GM06990 (cell line): ENCODE results near the gene SOX10.

Experiments used
- DNase-seq: peaks from one replicate; pipeline ENCODE4 v3.0.0-alpha.2; 2011; ENCODE audit not compliant: insufficient read length; ENCODE audit errors: extremely low read depth
- H3K27me3 ChIP-seq: replicated peaks from 2 replicates; pipeline ENCODE4 v1.6.0; 2011; ENCODE audit warnings: low read length; ENCODE audit not compliant: control insufficient read depth, insufficient read depth
- H3K36me3 ChIP-seq: 2 replicates; pipeline ENCODE4 v1.5.1; 2011; ENCODE audit warnings: low read length; ENCODE audit not compliant: control insufficient read depth, insufficient read depth
- H3K4me3 ChIP-seq: replicated peaks from 2 replicates; pipeline ENCODE4 v1.5.1; 2011; ENCODE audit warnings: low read depth, mild to moderate bottlenecking, control low read depth, low read length
- TF ChIP-seq, protein P1 (sequence below): IDR thresholded peaks from 2 replicates; pipeline ENCODE4 v1.5.1; 2011; ENCODE audit warnings: low read length, control low read depth, mild to moderate bottlenecking, inconsistent platforms; ENCODE audit not compliant: insufficient read depth, poor library complexity, severe bottlenecking

SOX10 gene

GRCh38 chr22:37986371-37986770, 2.0 kb upstream of the SOX10 start:
- TF ChIP-seq, protein P1, sequence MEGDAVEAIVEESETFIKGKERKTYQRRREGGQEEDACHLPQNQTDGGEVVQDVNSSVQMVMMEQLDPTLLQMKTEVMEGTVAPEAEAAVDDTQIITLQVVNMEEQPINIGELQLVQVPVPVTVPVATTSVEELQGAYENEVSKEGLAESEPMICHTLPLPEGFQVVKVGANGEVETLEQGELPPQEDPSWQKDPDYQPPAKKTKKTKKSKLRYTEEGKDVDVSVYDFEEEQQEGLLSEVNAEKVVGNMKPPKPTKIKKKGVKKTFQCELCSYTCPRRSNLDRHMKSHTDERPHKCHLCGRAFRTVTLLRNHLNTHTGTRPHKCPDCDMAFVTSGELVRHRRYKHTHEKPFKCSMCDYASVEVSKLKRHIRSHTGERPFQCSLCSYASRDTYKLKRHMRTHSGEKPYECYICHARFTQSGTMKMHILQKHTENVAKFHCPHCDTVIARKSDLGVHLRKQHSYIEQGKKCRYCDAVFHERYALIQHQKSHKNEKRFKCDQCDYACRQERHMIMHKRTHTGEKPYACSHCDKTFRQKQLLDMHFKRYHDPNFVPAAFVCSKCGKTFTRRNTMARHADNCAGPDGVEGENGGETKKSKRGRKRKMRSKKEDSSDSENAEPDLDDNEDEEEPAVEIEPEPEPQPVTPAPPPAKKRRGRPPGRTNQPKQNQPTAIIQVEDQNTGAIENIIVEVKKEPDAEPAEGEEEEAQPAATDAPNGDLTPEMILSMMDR = no peak
- no peaks in the 10 kb centered on the region for H3K27me3 ChIP-seq
- H3K4me3 ChIP-seq = no peak overlapping the region
- no peak for DNase-seq
- H3K36me3 ChIP-seq = no peaks in the 10 kb centered on the region

DNA sequence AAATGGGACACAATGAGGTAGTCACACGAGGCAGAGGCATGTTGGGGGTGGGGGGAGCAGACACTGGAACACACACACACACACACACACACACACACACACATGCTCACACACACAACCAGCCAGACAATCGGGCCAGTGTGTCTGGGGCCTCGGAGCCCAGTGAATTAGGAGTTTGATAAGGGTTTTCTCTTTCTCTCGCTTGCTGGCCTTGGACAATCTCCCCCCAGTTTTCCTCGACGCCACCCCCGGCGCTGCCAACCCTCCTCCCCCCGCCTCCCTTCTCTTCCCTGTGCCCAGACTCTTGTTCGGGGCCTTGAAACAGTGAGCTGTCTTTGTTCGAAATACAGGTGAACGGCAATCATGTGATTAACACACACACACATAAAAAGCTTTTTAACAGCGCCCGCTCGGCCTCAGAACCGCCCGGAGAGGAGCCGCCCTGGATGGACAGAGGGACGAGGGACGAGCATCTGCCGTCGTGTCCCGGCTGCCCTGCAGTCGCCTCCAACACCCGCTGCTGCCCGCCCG, 1.5 kb upstream of the SOX10 start:
- TF ChIP-seq, protein P1 = no peak

GRCh38 chr22:37985050-37985585, 763 bp upstream of the SOX10 start:
- no peaks in the 10 kb centered on the region for H3K27me3 ChIP-seq
- no peak overlapping the region for H3K4me3 ChIP-seq
- TF ChIP-seq, protein P1 = no peak
- no peaks in the 10 kb centered on the region for H3K36me3 ChIP-seq
- DNase-seq = no peak

More for the DNA sequence above, 1.5 kb upstream of the SOX10 start:
- H3K36me3 ChIP-seq = no peaks in the 10 kb centered on the region
- no peak overlapping the region for H3K4me3 ChIP-seq
- H3K27me3 ChIP-seq = no peaks in the 10 kb centered on the region
- DNase-seq = no peak

- Histone ChIP-seq H3K27me3 (no peaks in the 10 kb centered on the region), H3K4me3 (no peak overlapping the region), H3K36me3 (no peaks in the 10 kb centered on the region)
- DNase-seq = no peak
- TF ChIP-seq, protein P1 = no peak
Observed at GRCh38 chr22:37982938-37983859, 1.2 kb downstream of the SOX10 start.

- DNase-seq = no peak
- Histone ChIP-seq H3K27me3 (no peaks in the 10 kb centered on the region), H3K4me3 (no peak overlapping the region), H3K36me3 (no peaks in the 10 kb centered on the region)
- TF ChIP-seq, protein P1 = no peak
Observed at GRCh38 chr22:37982151-37982785, 2.1 kb downstream of the SOX10 start.
